COR-L47 (cell line): Measurements from ENCODE around the gene DAB1.

ENCODE experiments used
- DNase-seq: peaks from one replicate; lab custom pipeline; 2025; lab: John Stamatoyannopoulos, UW

Gene DAB1

GRCh38 chr1:57162607-57163261, 261.1 kb downstream of the DAB1 start:
- DNase-seq: no peak

- no peak for DNase-seq
Observed at GRCh38 chr1:57160594-57160993, 263.3 kb downstream of the DAB1 start.

GRCh38 chr1:57158604-57158998, 265.3 kb downstream of the DAB1 start:
- DNase-seq: no peak

- no peak for DNase-seq
Observed at GRCh38 chr1:57157818-57158603, 265.8 kb downstream of the DAB1 start.

GRCh38 chr1:57156907-57157306, 267.0 kb downstream of the DAB1 start:
- DNase-seq: no peak

- DNase-seq: no peak
Observed at GRCh38 chr1:57146100-57146499, 277.8 kb downstream of the DAB1 start.

GRCh38 chr1:57142999-57143398, 280.9 kb downstream of the DAB1 start:
- DNase-seq: no peak

- DNase-seq: no peak
Observed at GRCh38 chr1:57142169-57142568, 281.7 kb downstream of the DAB1 start.

- no peak for DNase-seq
Observed at GRCh38 chr1:57138432-57139078, 285.3 kb downstream of the DAB1 start.

GRCh38 chr1:57137980-57138379, 285.9 kb downstream of the DAB1 start:
- DNase-seq: no peak

- no peak for DNase-seq
Observed at GRCh38 chr1:57134803-57135202, 289.1 kb downstream of the DAB1 start.

- DNase-seq: no peak
Observed at GRCh38 chr1:57133686-57134085, 290.2 kb downstream of the DAB1 start.

GRCh38 chr1:57132993-57133622, 290.8 kb downstream of the DAB1 start:
- DNase-seq: no peak

GRCh38 chr1:57131701-57132394, 292.0 kb downstream of the DAB1 start:
- DNase-seq: no peak

GRCh38 chr1:57131257-57131656, 292.6 kb downstream of the DAB1 start:
- DNase-seq: no peak

GRCh38 chr1:57129865-57130264, 294.0 kb downstream of the DAB1 start:
- DNase-seq: no peak

GRCh38 chr1:57127976-57128375, 295.9 kb downstream of the DAB1 start:
- DNase-seq: no peak

GRCh38 chr1:57124768-57125446, 299.0 kb downstream of the DAB1 start:
- no peak for DNase-seq

- DNase-seq: no peak
Observed at GRCh38 chr1:57124170-57124569, 299.7 kb downstream of the DAB1 start.

GRCh38 chr1:57122031-57122430, 301.8 kb downstream of the DAB1 start:
- no peak for DNase-seq

- DNase-seq: no peak
Observed at GRCh38 chr1:57118948-57119603, 304.8 kb downstream of the DAB1 start.
